ENCODE results near the gene NRCAM. TPM values are rescaled to one million over a fixed set of nuclear protein-coding genes. Genes with fewer than 3 reads are reported as not detected.

Gene NRCAM
- total RNA-seq, 1 experiment from 2014 or later = 40.3 TPM

GRCh38 chr7:108158776-108159175, 297.5 kb downstream of the NRCAM start:
- Histone ChIP-seq H3K4me2 (peak overlapping the region; percentile 13), H3K79me2 (ENCODE audit: low read depth) (no peaks in the 10 kb centered on the region), H3K9me3 (ENCODE audit: insufficient read depth, low read depth) (no peaks in the 10 kb centered on the region), H3K9me2 (ENCODE audit: insufficient read depth) (no peaks in the 10 kb centered on the region), H3K27me3 (ENCODE audit: insufficient read depth, low read depth) (no peaks in the 10 kb centered on the region), H3F3A (ENCODE audit: insufficient read depth, low read depth) (peaks cover 5% of the 10 kb centered on the region; the same call in 1 of the 2 replicates), H4K20me1 (ENCODE audit: insufficient read depth) (no peaks in the 10 kb centered on the region), H2AFZ (no peak overlapping the region), H3K27ac (no peak overlapping the region), H3K4me3 (no peak overlapping the region), H3K36me3 (ENCODE audit: low read depth) (no peaks in the 10 kb centered on the region; the same call in 1 of the 2 replicates), H3K4me1 (replicated peaks; ENCODE audit: insufficient read depth) (peaks cover 23% of the 10 kb centered on the region)
- ChIA-PET CTCF (no interaction called here), POLR2A (ENCODE audit: unreplicated experiment) (no interaction called here)
- peak in 1 of 2 experiments; percentile 80 for DNase-seq
- TF ChIP-seq EZH2 (IDR thresholded peaks at IDR 0.05; ENCODE audit: low read depth) (no peak), CTCF (conservative IDR thresholded peaks at IDR 0.05) (no peak)
- intact Hi-C loops (cut with micrococcal nuclease; ENCODE audit: unreplicated experiment) = no loop called here
- no TSS peak for BruUV-seq (replicated peaks)

- Histone ChIP-seq H3K79me2 (ENCODE audit: low read depth) (no peaks in the 10 kb centered on the region), H3K27me3 (ENCODE audit: insufficient read depth, low read depth) (no peaks in the 10 kb centered on the region), H3K4me1 (replicated peaks; ENCODE audit: insufficient read depth) (peaks cover 23% of the 10 kb centered on the region), H3K36me3 (ENCODE audit: low read depth) (no peaks in the 10 kb centered on the region; the same call in 1 of the 2 replicates), H3K4me2 (peak overlapping the region; percentile 13), H3F3A (ENCODE audit: insufficient read depth, low read depth) (peaks cover 5% of the 10 kb centered on the region; the same call in 1 of the 2 replicates), H2AFZ (no peak overlapping the region), H3K9me3 (ENCODE audit: insufficient read depth, low read depth) (no peaks in the 10 kb centered on the region), H3K9me2 (ENCODE audit: insufficient read depth) (no peaks in the 10 kb centered on the region), H3K27ac (no peak overlapping the region), H3K4me3 (no peak overlapping the region), H4K20me1 (ENCODE audit: insufficient read depth) (no peaks in the 10 kb centered on the region)
- POLR2A ChIA-PET (ENCODE audit: unreplicated experiment) = no interaction called here
- no TSS peak for BruUV-seq (replicated peaks)
- CTCF ChIA-PET = no interaction called here
- intact Hi-C loops (cut with micrococcal nuclease; ENCODE audit: unreplicated experiment) = no loop called here
- peak in 1 of 2 experiments; percentile 50 for DNase-seq
- TF ChIP-seq CTCF (conservative IDR thresholded peaks at IDR 0.05) (no peak), EZH2 (IDR thresholded peaks at IDR 0.05; ENCODE audit: low read depth) (no peak)
Observed at GRCh38 chr7:108157606-108158335, 298.5 kb downstream of the NRCAM start.

- H3K4me2 ChIP-seq = no peak overlapping the region
- no peak overlapping the region for H2AFZ ChIP-seq
- no peaks in the 10 kb centered on the region for H3K9me2 ChIP-seq (ENCODE audit: insufficient read depth)
- intact Hi-C loops (cut with micrococcal nuclease; ENCODE audit: unreplicated experiment) = no loop called here
- no TSS peak for BruUV-seq (replicated peaks)
- no peak overlapping the region for H3K27ac ChIP-seq
- POLR2A ChIA-PET (ENCODE audit: unreplicated experiment) = no interaction called here
- H3K36me3 ChIP-seq (ENCODE audit: low read depth) = no peaks in the 10 kb centered on the region; the same call in 1 of the 2 replicates
- DNase-seq = no peak
- peaks cover 5% of the 10 kb centered on the region; the same call in 1 of the 2 replicates for H3F3A ChIP-seq (ENCODE audit: insufficient read depth, low read depth)
- H3K4me1 ChIP-seq (replicated peaks; ENCODE audit: insufficient read depth) = peaks cover 23% of the 10 kb centered on the region
- no peaks in the 10 kb centered on the region for H3K79me2 ChIP-seq (ENCODE audit: low read depth)
- no peaks in the 10 kb centered on the region for H3K27me3 ChIP-seq (ENCODE audit: insufficient read depth, low read depth)
- CTCF ChIA-PET = no interaction called here
- no peak overlapping the region for H3K4me3 ChIP-seq
- H4K20me1 ChIP-seq (ENCODE audit: insufficient read depth) = no peaks in the 10 kb centered on the region
- no peaks in the 10 kb centered on the region for H3K9me3 ChIP-seq (ENCODE audit: insufficient read depth, low read depth)
- TF ChIP-seq EZH2 (IDR thresholded peaks at IDR 0.05; ENCODE audit: low read depth) (no peak), CTCF (conservative IDR thresholded peaks at IDR 0.05) (no peak)
Observed at GRCh38 chr7:108156897-108157605, 299.2 kb downstream of the NRCAM start.

Data from PC-9 (cell line).